ENCODE measurements around the gene ARHGEF4. TPM values are rescaled to one million over a fixed set of nuclear protein-coding genes. Genes with fewer than 3 reads are reported as not detected.

ARHGEF4 gene
- total RNA-seq, 1 donor from 2014 or later, result 9.3 TPM

DNA sequence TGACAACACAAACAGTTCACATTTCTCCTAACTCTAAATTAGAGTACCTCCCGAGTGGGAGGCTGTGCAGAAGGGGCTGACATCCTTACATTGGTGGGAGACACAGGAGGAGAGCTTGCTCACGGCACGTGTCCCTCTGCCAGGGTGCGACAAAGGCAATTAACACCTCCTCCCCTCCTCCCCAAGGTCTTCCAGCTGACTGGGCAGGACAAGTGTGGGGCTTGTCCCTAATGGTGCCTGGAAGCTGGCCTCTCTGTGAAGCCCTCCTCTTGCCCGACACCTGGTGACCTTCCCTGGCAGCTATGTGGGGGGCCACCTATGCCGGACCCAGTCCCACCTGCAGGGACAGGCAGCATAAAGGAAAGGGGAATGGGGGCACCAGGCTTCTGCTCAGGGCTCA is 199.6 kb downstream of the ARHGEF4 start:
- TF ChIP-seq CTCF (IDR thresholded peaks at IDR 0.05; ENCODE audit: insufficient read depth, low read length, poor library complexity, severe bottlenecking), result no peak

GRCh38 chr2:131036696-131037397 is 200.1 kb downstream of the ARHGEF4 start:
- no peaks in the 10 kb centered on the region for H3K36me3 ChIP-seq (ENCODE audit: control insufficient read depth, insufficient read depth, low read length)
- H3K4me3 ChIP-seq (ENCODE audit: low read depth, low read length), result no peak overlapping the region
- no peak for DNase-seq (ENCODE audit: low read depth)
- no peak for TF ChIP-seq CTCF (IDR thresholded peaks at IDR 0.05; ENCODE audit: insufficient read depth, low read length, poor library complexity, severe bottlenecking)
- peaks cover 85% of the 10 kb centered on the region for H3K27me3 ChIP-seq (ENCODE audit: control insufficient read depth, insufficient read depth, low read length)

More for the DNA sequence above, 199.6 kb downstream of the ARHGEF4 start:
- no peak overlapping the region for H3K4me3 ChIP-seq (ENCODE audit: low read depth, low read length)
- H3K27me3 ChIP-seq (ENCODE audit: control insufficient read depth, insufficient read depth, low read length), result peaks cover 84% of the 10 kb centered on the region
- no peaks in the 10 kb centered on the region for H3K36me3 ChIP-seq (ENCODE audit: control insufficient read depth, insufficient read depth, low read length)
- DNase-seq (ENCODE audit: low read depth), result no peak

DNA sequence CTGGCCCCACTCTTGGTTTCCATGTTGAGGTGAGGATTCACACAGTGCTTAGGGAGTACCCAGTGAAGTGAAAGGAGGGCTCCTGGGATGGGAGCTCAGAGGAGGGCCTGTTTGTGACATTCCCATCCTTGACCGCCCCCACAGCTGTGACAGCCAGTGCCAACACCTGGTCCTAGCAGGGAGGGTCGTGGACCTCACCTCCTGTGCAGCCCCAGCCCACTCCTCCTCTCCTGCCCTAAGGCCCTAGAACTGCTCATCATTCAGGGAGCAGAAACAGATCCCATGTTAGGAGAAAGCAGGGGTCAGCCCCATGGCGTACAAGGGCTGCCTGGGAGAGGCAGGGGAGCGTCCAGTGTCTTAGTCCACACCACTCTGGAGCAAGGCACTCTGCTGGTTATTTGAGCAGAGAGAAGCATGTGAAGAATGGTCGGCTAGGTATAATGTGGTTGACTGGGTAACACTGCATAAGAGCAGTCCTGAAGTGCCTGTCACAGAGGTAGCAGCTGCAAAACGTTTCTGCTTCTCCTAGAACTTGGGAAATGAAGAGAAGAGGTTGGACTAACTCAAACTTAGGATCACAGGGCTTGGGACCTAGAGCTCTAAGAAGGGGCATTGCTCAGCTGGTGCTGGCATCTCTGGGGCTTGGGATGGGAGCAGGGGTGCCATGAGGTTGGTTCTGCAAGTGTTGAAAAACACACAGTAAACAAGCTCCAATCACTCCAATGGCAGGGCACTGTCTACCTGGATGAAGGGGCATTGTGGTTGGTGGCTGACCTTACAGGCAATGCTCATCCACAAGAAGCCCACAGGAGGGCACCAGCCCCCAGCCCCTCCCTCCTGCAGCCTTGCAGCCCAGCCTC is 200.9 kb downstream of the ARHGEF4 start:
- no peak overlapping the region for H3K4me3 ChIP-seq (ENCODE audit: low read depth, low read length)
- H3K27me3 ChIP-seq (ENCODE audit: control insufficient read depth, insufficient read depth, low read length), result peaks cover 83% of the 10 kb centered on the region
- H3K36me3 ChIP-seq (ENCODE audit: control insufficient read depth, insufficient read depth, low read length), result no peaks in the 10 kb centered on the region
- TF ChIP-seq CTCF (IDR thresholded peaks at IDR 0.05; ENCODE audit: insufficient read depth, low read length, poor library complexity, severe bottlenecking), result no peak
- DNase-seq (ENCODE audit: low read depth), result no peak

DNA sequence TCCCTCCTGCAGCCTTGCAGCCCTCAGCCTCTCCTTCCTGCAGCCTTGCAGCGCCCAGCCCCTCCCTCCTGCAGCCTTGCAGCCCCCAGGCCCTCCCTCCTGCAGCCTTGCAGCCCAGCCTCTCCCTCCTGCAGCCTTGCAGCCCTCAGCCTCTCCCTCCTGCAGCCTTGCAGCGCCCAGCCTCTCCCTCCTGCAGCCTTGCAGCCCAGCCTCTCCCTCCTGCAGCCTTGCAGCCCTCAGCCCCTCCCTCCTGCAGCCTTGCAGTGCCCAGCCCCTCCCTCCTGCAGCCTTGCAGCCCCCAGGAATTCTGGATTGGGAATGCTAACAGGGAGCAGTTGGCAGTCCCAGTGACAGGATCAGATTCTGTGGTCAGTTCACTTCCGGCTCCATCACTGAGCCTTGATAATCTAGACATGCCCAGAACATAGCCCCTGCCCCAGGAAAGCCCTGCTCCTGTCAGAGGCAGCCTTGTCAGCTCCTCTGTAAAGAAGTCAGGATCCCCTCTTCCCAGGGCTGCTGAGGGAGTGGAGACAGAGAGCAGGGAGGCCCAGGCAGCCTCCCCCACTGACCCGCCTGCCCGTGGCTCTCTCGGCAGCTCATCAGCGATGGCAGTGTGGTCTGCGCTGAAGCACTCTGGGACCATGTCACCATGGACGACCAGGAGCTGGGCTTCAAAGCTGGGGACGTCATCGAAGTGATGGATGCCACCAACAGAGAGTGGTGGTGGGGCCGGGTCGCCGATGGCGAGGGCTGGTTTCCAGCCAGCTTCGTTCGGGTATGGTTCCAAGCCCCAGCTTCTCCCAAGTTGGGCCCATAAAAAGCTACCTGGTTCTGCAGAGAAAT is 201.8 kb downstream of the ARHGEF4 start:
- Histone ChIP-seq H3K27me3 (ENCODE audit: control insufficient read depth, insufficient read depth, low read length) (peaks cover 77% of the 10 kb centered on the region), H3K36me3 (ENCODE audit: control insufficient read depth, insufficient read depth, low read length) (no peaks in the 10 kb centered on the region), H3K4me3 (ENCODE audit: low read depth, low read length) (no peak overlapping the region)
- no peak for TF ChIP-seq CTCF (IDR thresholded peaks at IDR 0.05; ENCODE audit: insufficient read depth, low read length, poor library complexity, severe bottlenecking)
- no peak for DNase-seq (ENCODE audit: low read depth)

DNA sequence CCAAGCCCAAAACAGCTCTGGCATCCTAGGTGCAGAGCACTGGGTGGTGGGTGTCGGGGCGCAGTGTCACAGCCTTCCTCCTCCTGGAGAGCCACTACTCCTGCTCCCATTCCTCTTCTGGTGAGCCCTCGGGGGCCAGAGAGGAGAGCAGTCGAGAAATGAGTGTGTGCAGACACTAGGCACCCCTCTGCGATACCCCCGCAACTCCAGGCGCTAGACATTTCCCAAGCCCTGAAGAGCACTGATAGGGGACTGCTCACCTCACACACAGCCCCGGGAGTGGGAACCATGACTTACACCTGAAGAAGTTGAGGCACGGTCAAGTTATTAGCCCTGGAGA is 202.4 kb downstream of the ARHGEF4 start:
- H3K36me3 ChIP-seq (ENCODE audit: control insufficient read depth, insufficient read depth, low read length), result no peaks in the 10 kb centered on the region
- peaks cover 72% of the 10 kb centered on the region for H3K27me3 ChIP-seq (ENCODE audit: control insufficient read depth, insufficient read depth, low read length)
- TF ChIP-seq CTCF (IDR thresholded peaks at IDR 0.05; ENCODE audit: insufficient read depth, low read length, poor library complexity, severe bottlenecking), result no peak
- DNase-seq (ENCODE audit: low read depth), result no peak
- no peak overlapping the region for H3K4me3 ChIP-seq (ENCODE audit: low read depth, low read length)
